Measurements from ENCODE around the gene CREB3. TPM values are rescaled to one million over a fixed set of nuclear protein-coding genes. Genes with fewer than 3 reads are reported as not detected.

CREB3 gene
- total RNA-seq, 1 donor from 2014 or later, result 33.2 TPM

DNA sequence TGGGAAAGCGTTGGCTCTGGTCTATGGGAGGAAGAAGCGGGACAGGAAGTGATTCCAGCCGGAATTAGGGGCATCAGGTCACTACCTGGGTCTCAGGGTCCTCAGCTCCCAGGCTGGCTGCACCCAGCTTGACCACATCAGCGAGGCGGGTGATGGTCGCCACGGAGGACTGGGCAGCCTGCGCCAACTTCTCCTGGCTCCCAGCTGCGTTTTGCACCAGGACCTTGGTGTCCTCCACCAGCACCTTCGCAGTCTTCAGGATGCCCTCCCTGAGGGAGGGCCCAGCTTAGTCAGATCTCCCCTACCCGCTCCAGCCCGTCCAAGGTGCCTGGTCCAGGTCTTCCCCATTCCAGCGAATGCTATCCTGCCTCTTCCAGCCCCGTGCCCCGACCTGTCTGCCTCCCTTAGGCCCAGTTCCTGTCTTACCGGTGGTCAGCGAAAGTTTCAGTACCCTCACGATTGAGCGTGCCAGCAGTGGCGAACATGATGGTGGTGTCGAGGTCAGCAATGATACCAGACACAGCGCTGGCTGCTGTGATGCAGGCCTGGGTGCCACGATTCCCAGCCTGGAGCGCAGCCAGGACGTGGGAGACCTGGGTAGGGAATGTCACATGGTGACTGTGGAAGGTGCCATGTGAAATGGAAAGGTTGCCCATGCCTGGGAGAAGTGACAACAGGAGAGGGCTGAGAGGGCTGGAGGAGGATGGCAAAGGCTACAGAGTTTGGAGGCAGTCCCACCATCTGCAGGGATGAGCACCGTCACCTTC is 28.4 kb upstream of the CREB3 start:
- H3K4me3 Mint-ChIP-seq (ENCODE audit: low read depth), result no peak overlapping the region
- H3K9me3 Mint-ChIP-seq (ENCODE audit: low read depth), result no peaks in the 10 kb centered on the region
- no peaks in the 10 kb centered on the region for H3K27me3 Mint-ChIP-seq
- H3K36me3 Mint-ChIP-seq (ENCODE audit: insufficient read depth), result peaks cover 32% of the 10 kb centered on the region
- H3K27ac Mint-ChIP-seq, result no peak overlapping the region
- H3K4me1 Mint-ChIP-seq (ENCODE audit: low read depth), result no peaks in the 10 kb centered on the region
- TF ChIP-seq, protein P1, sequence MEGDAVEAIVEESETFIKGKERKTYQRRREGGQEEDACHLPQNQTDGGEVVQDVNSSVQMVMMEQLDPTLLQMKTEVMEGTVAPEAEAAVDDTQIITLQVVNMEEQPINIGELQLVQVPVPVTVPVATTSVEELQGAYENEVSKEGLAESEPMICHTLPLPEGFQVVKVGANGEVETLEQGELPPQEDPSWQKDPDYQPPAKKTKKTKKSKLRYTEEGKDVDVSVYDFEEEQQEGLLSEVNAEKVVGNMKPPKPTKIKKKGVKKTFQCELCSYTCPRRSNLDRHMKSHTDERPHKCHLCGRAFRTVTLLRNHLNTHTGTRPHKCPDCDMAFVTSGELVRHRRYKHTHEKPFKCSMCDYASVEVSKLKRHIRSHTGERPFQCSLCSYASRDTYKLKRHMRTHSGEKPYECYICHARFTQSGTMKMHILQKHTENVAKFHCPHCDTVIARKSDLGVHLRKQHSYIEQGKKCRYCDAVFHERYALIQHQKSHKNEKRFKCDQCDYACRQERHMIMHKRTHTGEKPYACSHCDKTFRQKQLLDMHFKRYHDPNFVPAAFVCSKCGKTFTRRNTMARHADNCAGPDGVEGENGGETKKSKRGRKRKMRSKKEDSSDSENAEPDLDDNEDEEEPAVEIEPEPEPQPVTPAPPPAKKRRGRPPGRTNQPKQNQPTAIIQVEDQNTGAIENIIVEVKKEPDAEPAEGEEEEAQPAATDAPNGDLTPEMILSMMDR (IDR thresholded peaks at IDR 0.05; ENCODE audit: unreplicated experiment), result no peak
- DNase-seq (ENCODE audit: low spot score, unreplicated experiment), result no peak

DNA sequence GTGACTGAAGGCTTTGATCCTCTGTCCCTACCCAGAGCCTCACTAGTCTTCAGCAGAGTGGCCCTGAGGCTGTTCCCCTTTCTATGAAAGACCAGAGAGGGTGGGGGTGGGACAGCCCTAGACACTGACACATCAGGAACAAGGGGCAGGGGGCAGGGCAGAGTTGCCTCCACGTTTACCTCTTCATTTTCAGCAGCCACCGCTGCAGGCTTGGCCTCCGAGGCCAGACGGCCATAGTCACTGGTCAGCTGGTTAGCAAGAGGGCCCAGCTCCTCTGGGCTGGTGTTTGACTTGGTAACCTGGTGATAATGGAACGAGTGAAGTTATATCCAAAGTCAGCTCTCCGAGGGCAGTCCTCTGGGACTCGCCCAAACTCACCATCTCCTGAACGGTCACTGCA is 27.1 kb upstream of the CREB3 start:
- H3K27ac Mint-ChIP-seq, result no peak overlapping the region
- no peak for DNase-seq (ENCODE audit: low spot score, unreplicated experiment)
- H3K4me3 Mint-ChIP-seq (ENCODE audit: low read depth), result no peak overlapping the region
- TF ChIP-seq, protein P1 (IDR thresholded peaks at IDR 0.05; ENCODE audit: unreplicated experiment), result no peak
- H3K36me3 Mint-ChIP-seq (ENCODE audit: insufficient read depth), result peaks cover 35% of the 10 kb centered on the region
- H3K27me3 Mint-ChIP-seq, result no peaks in the 10 kb centered on the region
- no peaks in the 10 kb centered on the region for H3K9me3 Mint-ChIP-seq (ENCODE audit: low read depth)
- no peaks in the 10 kb centered on the region for H3K4me1 Mint-ChIP-seq (ENCODE audit: low read depth)

DNA sequence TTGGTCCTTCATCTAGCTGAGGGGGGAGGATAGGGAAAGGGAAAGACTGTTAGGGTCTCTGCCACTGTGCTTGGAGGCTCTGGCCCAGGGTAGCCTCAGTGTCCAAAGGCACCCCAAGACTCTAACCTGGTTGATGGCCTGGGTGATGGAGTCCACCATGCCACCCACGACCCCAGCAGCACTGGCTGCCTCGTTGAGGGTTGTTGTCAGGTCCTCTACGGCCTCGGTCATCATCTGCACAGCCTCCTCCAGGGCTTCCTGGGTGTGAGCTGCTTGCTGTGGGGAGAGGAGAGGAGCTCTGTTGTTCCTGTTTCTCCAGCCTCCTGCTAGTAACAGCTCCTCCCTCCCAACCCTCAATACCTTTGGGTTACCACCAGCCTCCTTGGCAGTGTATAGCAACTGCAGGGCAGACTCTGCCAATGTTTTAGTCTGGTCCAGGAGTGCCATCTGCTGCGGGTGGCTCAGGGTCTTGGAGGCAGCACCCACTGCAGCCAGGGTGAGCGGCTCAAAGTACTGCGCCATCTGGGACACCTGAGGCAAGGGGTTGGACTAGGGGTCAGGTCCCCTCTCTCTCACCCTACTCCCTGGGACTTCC is 26.5 kb upstream of the CREB3 start:
- Mint-ChIP-seq H3K4me3 (ENCODE audit: low read depth) (no peak overlapping the region), H3K27ac (no peak overlapping the region), H3K9me3 (ENCODE audit: low read depth) (no peaks in the 10 kb centered on the region), H3K27me3 (no peaks in the 10 kb centered on the region), H3K36me3 (ENCODE audit: insufficient read depth) (peaks cover 41% of the 10 kb centered on the region), H3K4me1 (ENCODE audit: low read depth) (no peaks in the 10 kb centered on the region)
- no peak for DNase-seq (ENCODE audit: low spot score, unreplicated experiment)
- TF ChIP-seq, protein P1 (IDR thresholded peaks at IDR 0.05; ENCODE audit: unreplicated experiment), result no peak

DNA sequence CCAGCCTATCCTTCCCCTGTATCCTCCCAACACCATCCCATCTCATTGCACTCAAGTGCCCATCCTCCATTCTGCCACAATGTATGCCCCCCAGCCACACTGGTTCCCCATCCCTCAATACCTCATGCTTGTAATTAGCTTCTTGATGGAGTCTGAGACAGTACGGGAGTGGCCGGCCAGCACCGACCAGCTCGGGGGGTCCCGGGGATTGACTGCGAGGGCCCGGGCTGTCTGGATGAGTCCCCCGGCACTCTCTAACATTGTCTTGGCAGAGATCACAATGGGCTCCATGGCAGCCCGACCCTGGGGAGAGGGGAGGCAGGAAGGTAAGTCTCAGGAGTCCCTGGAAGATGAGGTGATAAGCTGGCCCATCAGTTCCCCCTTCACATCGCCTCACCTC is 25.5 kb upstream of the CREB3 start:
- no peaks in the 10 kb centered on the region for H3K4me1 Mint-ChIP-seq (ENCODE audit: low read depth)
- no peak overlapping the region for H3K27ac Mint-ChIP-seq
- peaks cover 44% of the 10 kb centered on the region for H3K36me3 Mint-ChIP-seq (ENCODE audit: insufficient read depth)
- TF ChIP-seq, protein P1 (IDR thresholded peaks at IDR 0.05; ENCODE audit: unreplicated experiment), result no peak
- H3K9me3 Mint-ChIP-seq (ENCODE audit: low read depth), result no peaks in the 10 kb centered on the region
- H3K4me3 Mint-ChIP-seq (ENCODE audit: low read depth), result no peak overlapping the region
- H3K27me3 Mint-ChIP-seq, result no peaks in the 10 kb centered on the region
- no peak for DNase-seq (ENCODE audit: low spot score, unreplicated experiment)

DNA sequence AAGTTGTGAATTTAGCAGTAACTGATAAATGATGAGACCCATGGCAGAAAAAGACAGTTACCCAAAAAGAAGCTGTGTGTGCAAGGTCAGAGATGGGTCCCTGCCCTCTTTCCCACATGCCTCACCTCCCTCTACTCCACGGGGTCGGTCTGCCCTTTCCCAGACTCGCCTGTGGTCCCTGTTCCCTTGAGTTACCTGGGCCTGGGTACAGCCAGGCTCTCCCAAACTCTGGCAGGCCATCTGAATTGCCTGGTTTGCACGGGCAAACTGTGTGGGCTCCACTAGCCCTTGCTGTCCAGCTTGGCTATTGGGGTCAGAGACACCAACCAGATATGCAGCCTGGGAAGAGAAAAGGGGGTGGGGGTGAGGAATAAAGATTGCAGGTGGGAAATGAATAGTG is 24.3 kb upstream of the CREB3 start:
- TF ChIP-seq, protein P1 (IDR thresholded peaks at IDR 0.05; ENCODE audit: unreplicated experiment), result no peak
- H3K9me3 Mint-ChIP-seq (ENCODE audit: low read depth), result no peaks in the 10 kb centered on the region
- no peak for DNase-seq (ENCODE audit: low spot score, unreplicated experiment)
- H3K27ac Mint-ChIP-seq, result no peak overlapping the region
- no peaks in the 10 kb centered on the region for H3K27me3 Mint-ChIP-seq
- H3K4me1 Mint-ChIP-seq (ENCODE audit: low read depth), result no peaks in the 10 kb centered on the region
- H3K4me3 Mint-ChIP-seq (ENCODE audit: low read depth), result no peak overlapping the region
- H3K36me3 Mint-ChIP-seq (ENCODE audit: insufficient read depth), result peaks cover 40% of the 10 kb centered on the region

Data from progenitor cell of endocrine pancreas (in vitro differentiated cells).